K562 (cell line): ENCODE measurements around the gene LCP2. TPM values are rescaled to one million over a fixed set of nuclear protein-coding genes. Genes with fewer than 3 reads are reported as not detected.

Experiments used
- ATAC-seq: fragments of 200-7000 bp; cut with Tn5 transposase; 3 replicates; pipeline ENCODE4 v1.9.1; 2020; ENCODE audit warnings: moderate library complexity
- BruUV-seq: library from RNA; stranded (reverse); fragments of 400-500 nt; replicated peaks from 2 replicates; lab custom pipeline; 2021; lab: Mats Ljungman, UMichigan
- CTCF ChIA-PET: fragments of 300-600 bp; formaldehyde crosslinking; extraction: SDS; loops from one replicate; lab custom pipeline; 2021; ENCODE audit warnings: low intra/inter-chr PET ratio; lab: Yijun Ruan, JAX
- POLR2A ChIA-PET: fragments of 300-600, 350-650 bp; sonication (Branson Sonifier 250); formaldehyde crosslinking; extraction: SDS; loops from one replicate; lab custom pipeline; 2021; ENCODE audit warnings: antibody characterized with exemption, inconsistent platforms; lab: Yijun Ruan, JAX
- DNase-seq, 4 experiments: peaks; one replicate each; pipeline versions ENCODE4 v3.0.0 to v3.0.0-alpha.2; 2011 to 2018; ENCODE audit warnings: low spot score in 3 of 4, mixed read lengths in 3 of 4; ENCODE audit errors: extremely low read depth in 1 of 4
- FAIRE-seq: peaks from 2 replicates; lab custom pipeline; 2011; peaks lifted over from hg19 to GRCh38; lab: Jason Lieb, UNC
- H2AFZ ChIP-seq: 2 replicates; pipeline ENCODE4 v1.6.0; 2011; ENCODE audit warnings: low read depth, low read length, control low read depth, inconsistent platforms
- H3K27ac ChIP-seq: fragments of 200-600 bp; 3 replicates; pipeline ENCODE4 v1.8.0; 2011; ENCODE audit warnings: low read depth, mild to moderate bottlenecking, control low read depth, inconsistent platforms, low read length, moderate library complexity, mixed read lengths; ENCODE audit errors: extremely low read depth
- H3K27me3 ChIP-seq, 2 experiments: fragments of 300-600 bp in 1 of 2; 2 replicates in 1 of 2; 3 replicates in 1 of 2; pipeline versions ENCODE4 v1.6.0 to v1.8.0; 2011; ENCODE audit warnings: inconsistent platforms in 2 of 2, low read length in 2 of 2, mild to moderate bottlenecking in 1 of 2, mixed read lengths in 1 of 2, moderate library complexity in 1 of 2; ENCODE audit not compliant: control insufficient read depth in 2 of 2, insufficient read depth in 2 of 2
- H3K36me3 ChIP-seq: fragments of 300-600 bp; 3 replicates; pipeline ENCODE4 v1.8.0; 2011; ENCODE audit warnings: mild to moderate bottlenecking, low read length, inconsistent platforms; ENCODE audit not compliant: control insufficient read depth, insufficient read depth
- H3K4me1 ChIP-seq, 2 experiments: fragments of 200-600 bp in 1 of 2; replicated peaks in 1 of 2; 2 replicates in 1 of 2; 3 replicates in 1 of 2; pipeline versions ENCODE4 v1.5.1 to v1.8.0; 2011; ENCODE audit warnings: inconsistent platforms in 2 of 2, low read length in 2 of 2, mild to moderate bottlenecking in 1 of 2, mixed read lengths in 1 of 2, moderate library complexity in 1 of 2; ENCODE audit not compliant: control insufficient read depth in 2 of 2, insufficient read depth in 2 of 2
- H3K4me2 ChIP-seq: 2 replicates; pipeline ENCODE4 v1.6.1; 2011; ENCODE audit warnings: low read length, control low read depth, inconsistent platforms, mixed read lengths; ENCODE audit not compliant: insufficient read depth
- H3K4me3 ChIP-seq: fragments of 200-600 bp; sonication (generic), shearing (Covaris generic); 2 replicates; pipeline ENCODE4 v1.5.1; 2016; ENCODE audit warnings: control low read depth, inconsistent platforms
- H3K79me2 ChIP-seq: fragments of 200-600 bp; 3 replicates; pipeline ENCODE4 v1.8.0; 2011; ENCODE audit warnings: low read length, inconsistent platforms; ENCODE audit not compliant: control insufficient read depth, insufficient read depth
- H3K9ac ChIP-seq, 2 experiments: 2 replicates each; pipeline versions ENCODE4 v1.6.0 to v1.6.1; 2011; ENCODE audit warnings: low read depth in 2 of 2, low read length in 2 of 2, control low read depth in 1 of 2, inconsistent platforms in 1 of 2, mild to moderate bottlenecking in 1 of 2, mixed read lengths in 1 of 2; ENCODE audit not compliant: insufficient read depth in 1 of 2
- H3K9me1 ChIP-seq: one replicate; pipeline ENCODE4 v1.6.0; 2011; ENCODE audit warnings: inconsistent platforms, mild to moderate bottlenecking, low read length, moderate library complexity; ENCODE audit not compliant: control insufficient read depth, insufficient read depth
- H3K9me3 ChIP-seq: replicated peaks from 2 replicates; pipeline ENCODE4 v1.5.1; 2011; ENCODE audit warnings: low read depth, low read length, inconsistent platforms; ENCODE audit not compliant: control insufficient read depth, insufficient read depth
- H4K20me1 ChIP-seq: replicated peaks from 2 replicates; pipeline ENCODE4 v1.6.1; 2011; ENCODE audit warnings: low read length, inconsistent platforms, mixed read lengths; ENCODE audit not compliant: control insufficient read depth, insufficient read depth
- BDP1 ChIP-seq: IDR thresholded peaks from 3 replicates; pipeline ENCODE4 v1.6.1; 2011; ENCODE audit not compliant: insufficient read length, insufficient read depth
- CCNT2 ChIP-seq: IDR thresholded peaks from 2 replicates; pipeline ENCODE4 v1.6.1; 2011; ENCODE audit warnings: borderline replicate concordance, low read depth, mild to moderate bottlenecking, moderate library complexity, mixed read lengths, low read length; ENCODE audit not compliant: insufficient read length; ENCODE audit errors: extremely low read depth
- CTBP1 ChIP-seq: fragments of 450-650 bp; IDR thresholded peaks from 2 replicates; pipeline ENCODE4 v1.6.1; 2016; ENCODE audit warnings: borderline replicate concordance
- ELF4 ChIP-seq: fragments of 450-650 bp; formaldehyde crosslinking; IDR thresholded peaks from 2 replicates; pipeline ENCODE4 v1.4.0; 2022; ENCODE audit warnings: missing genetic modification characterization
- FOXJ3 ChIP-seq: sonication (generic); formaldehyde crosslinking; IDR thresholded peaks from 2 replicates; pipeline ENCODE4 v1.4.0; 2020; ENCODE audit warnings: mild to moderate bottlenecking, missing genetic modification reagents
- GATA2 ChIP-seq: sonication (generic); formaldehyde crosslinking; IDR thresholded peaks from 2 replicates; pipeline ENCODE4 v1.4.0; 2020; ENCODE audit warnings: mild to moderate bottlenecking, missing genetic modification reagents
- HDAC2 ChIP-seq: fragments of 450-650 bp; IDR thresholded peaks from 2 replicates; pipeline ENCODE4 v1.6.1; 2016; ENCODE audit warnings: mild to moderate bottlenecking
- LEF1 ChIP-seq: fragments of 450-650 bp; IDR thresholded peaks from 2 replicates; pipeline ENCODE4 v1.6.1; 2016; ENCODE audit warnings: mild to moderate bottlenecking
- MAFG ChIP-seq: fragments of 450-650 bp; conservative IDR thresholded peaks from 2 replicates; pipeline ENCODE4 v1.6.1; 2016; ENCODE audit warnings: missing genetic modification characterization, missing compliant biosample characterization
- MBD2 ChIP-seq: sonication (generic); IDR thresholded peaks from 2 replicates; pipeline ENCODE4 v1.6.1; 2016; ENCODE audit warnings: low read depth, borderline replicate concordance
- MCM5 ChIP-seq: fragments of 450-650 bp; IDR thresholded peaks from 2 replicates; pipeline ENCODE4 v1.6.1; 2016; ENCODE audit warnings: low read depth
- MYNN ChIP-seq, 2 experiments: sonication (generic); formaldehyde crosslinking in 1 of 2; IDR thresholded peaks; 2 replicates each; pipeline versions ENCODE4 v1.5.0 to v1.6.1; 2016 to 2020; ENCODE audit warnings: antibody characterized with exemption in 1 of 2, missing genetic modification reagents in 1 of 2
- PCBP2 ChIP-seq: fragments of 200-400 bp; formaldehyde crosslinking; IDR thresholded peaks from 2 replicates; pipeline ENCODE4 v1.6.1; 2018; ENCODE audit warnings: low read length, low read depth, mild to moderate bottlenecking, moderate library complexity; ENCODE audit not compliant: poor library complexity, severe bottlenecking
- POLR2AphosphoS2 ChIP-seq: IDR thresholded peaks from 2 replicates; pipeline ENCODE4 v1.6.1; 2012; ENCODE audit warnings: low read length, improper control_type of control experiment
- SIX5 ChIP-seq, 2 experiments: IDR thresholded peaks; 2 replicates each; pipeline ENCODE4 v1.6.1; 2011; ENCODE audit warnings: low read length in 2 of 2, borderline replicate concordance in 1 of 2, low read depth in 1 of 2, mild to moderate bottlenecking in 1 of 2, moderate library complexity in 1 of 2; ENCODE audit not compliant: insufficient read depth in 1 of 2
- SUPT5H ChIP-seq: fragments of 450-650 bp; IDR thresholded peaks from 2 replicates; pipeline ENCODE4 v1.6.1; 2016
- ZNF121 ChIP-seq: sonication (generic); formaldehyde crosslinking; conservative IDR thresholded peaks from 2 replicates; pipeline ENCODE4 v1.8.0; 2022; ENCODE audit warnings: missing genetic modification reagents
- ZNF165 ChIP-seq: fragments of 250-450 bp; sonication (Bioruptor Pico); IDR thresholded peaks from 2 replicates; pipeline ENCODE4 v1.4.0; 2020; ENCODE audit warnings: borderline replicate concordance
- ZNF3 ChIP-seq: fragments of 250-450 bp; sonication (Bioruptor Pico); IDR thresholded peaks from 2 replicates; pipeline ENCODE4 v1.5.0; 2021; ENCODE audit warnings: mild to moderate bottlenecking, moderate library complexity
- ZNF408 ChIP-seq: fragments of 250-450 bp; sonication (Bioruptor Pico); IDR thresholded peaks from 2 replicates; pipeline ENCODE4 v1.4.0; 2020; ENCODE audit warnings: low read depth, mild to moderate bottlenecking, moderate library complexity
- ZNF445 ChIP-seq: fragments of 250-450 bp; sonication (Bioruptor Pico); IDR thresholded peaks from 2 replicates; pipeline ENCODE4 v1.4.0; 2020; ENCODE audit warnings: low read depth, mild to moderate bottlenecking, moderate library complexity
- WGBS: fragments of 100-300 bp; shearing (Covaris generic); methylation state at CpG from one replicate; pipeline ENCODE4 v1.1.6; 2016; ENCODE audit warnings: low coverage, mixed read lengths; ENCODE audit not compliant: insufficient coverage; ENCODE audit errors: missing lambda C conversion rate; 5-methylcytosine and 5-hydroxymethylcytosine counted together
- in situ Hi-C: fragments of 300-500 bp; cut with MboI; formaldehyde crosslinking; loops from 4 replicates; pipeline ENCODE4 v1.15.0; 2018; ENCODE audit warnings: inconsistent platforms, mixed read lengths
- intact Hi-C: fragments of 100-400 bp; cut with micrococcal nuclease; formaldehyde crosslinking; loops from 2 replicates; pipeline ENCODE4 v1.14.2; 2022
- polyA plus RNA-seq, 8 experiments: library from polyadenylated mRNA; depleted of rRNA in 4 of 8; stranded (reverse) in 5 of 8; unstranded in 3 of 8; fragments of >200 nt; fragmentation: Nextera tagmentation in 2 of 8; fragmentation: Illumina TruSeq in 1 of 8; extraction: Ambion mirVana in 2 of 8; extraction: Trizol in 1 of 8; gene quantifications; 2 replicates each; pipeline versions ENCODE4 v1.2.1 to v1.2.3, GENCODE V29; 2011 to 2014; ENCODE audit warnings: inconsistent platforms in 1 of 8, missing spikeins in 1 of 8
- total RNA-seq, 7 experiments: library from RNA; depleted of rRNA in 6 of 7; stranded (reverse); fragments of >200 nt in 6 of 7; fragmentation: Illumina TruSeq in 2 of 7; extraction: Trizol in 2 of 7; gene quantifications; 2 replicates each; pipeline versions ENCODE4 v1.2.1 to v1.2.3, GENCODE V29; 2011 to 2021; ENCODE audit warnings: low replicate concordance in 1 of 7
- TF ChIP-seq, protein P1 (sequence below): fragments of 450-650 bp; IDR thresholded peaks from 2 replicates; pipeline ENCODE4 v1.6.1; 2016; ENCODE audit warnings: mild to moderate bottlenecking

Gene LCP2
- total and polyA plus RNA-seq, 9 of the 15 experiments (the other 6 are each of a cell fraction or from before 2014, with no cell fraction given): 4.0 to 31.3 (median 14.6) TPM

DNA sequence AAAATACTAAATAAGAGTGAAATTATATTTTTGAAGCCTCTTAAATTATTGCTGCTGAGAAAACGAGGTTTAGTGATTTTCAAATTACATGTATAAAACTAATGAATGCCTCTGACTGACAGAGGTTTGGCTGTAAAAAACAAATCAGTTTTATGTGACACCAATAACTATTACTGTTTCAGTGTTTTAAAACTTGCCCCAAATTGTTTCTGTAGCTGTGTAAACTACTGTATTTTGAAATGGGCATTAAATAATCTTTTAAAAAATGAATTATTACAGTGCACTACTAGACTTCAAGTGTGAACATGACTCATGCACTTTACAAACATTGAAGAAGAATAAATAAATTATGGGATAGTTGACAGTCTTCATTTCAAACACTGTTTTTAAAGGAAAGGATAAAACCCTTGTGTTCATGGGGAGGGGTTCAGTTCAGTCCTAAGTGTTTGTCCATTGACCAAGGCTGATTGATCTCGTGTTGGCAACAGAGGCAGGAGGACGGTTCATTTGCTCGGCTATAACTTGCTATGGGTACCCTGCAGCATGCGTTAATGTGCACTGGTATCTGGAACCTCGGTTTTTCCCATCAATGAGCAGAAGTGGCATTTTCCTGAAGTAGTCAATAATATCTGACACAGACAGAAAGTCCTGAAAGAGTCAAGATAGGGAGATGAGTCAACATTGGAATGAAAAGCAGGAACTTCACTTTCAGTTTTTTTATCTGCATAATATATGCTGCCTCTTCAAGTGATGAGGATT is 49.2 kb downstream of the LCP2 start:
- no peak overlapping the region for H3K9ac ChIP-seq
- H3K4me1 ChIP-seq: peaks cover 0 to 28% of the 10 kb centered on the region in 2 experiments; a peak in 3 of 5 replicates
- ChIA-PET POLR2A (no interaction called here), CTCF (interaction anchor here (0.7 kb wide), 1 partner anchor 1977 kb away, joined by 3 read pairs; no protein-coding TSS in a partner anchor)
- BruUV-seq: TSS peak; percentile 65
- peak overlapping the region; percentile 53 for H3K4me2 ChIP-seq
- ATAC-seq (peak; percentile 47), DNase-seq (peak in 2 of 4 experiments; percentile 43 to 64), FAIRE-seq (peak; percentile 65)
- no peaks in the 10 kb centered on the region for H3K27me3 ChIP-seq
- H4K20me1 ChIP-seq: no peaks in the 10 kb centered on the region
- no peaks in the 10 kb centered on the region for H3K9me1 ChIP-seq
- in situ Hi-C loops (no loop called here), intact Hi-C loops (no loop called here)
- 0 out of 2 replicates have a peak overlapping the region, but pooled peaks have one; percentile 8 for H2AFZ ChIP-seq
- 7% methylated on average over 6 of the region's 6 CpGs for WGBS
- H3K79me2 ChIP-seq: no peaks in the 10 kb centered on the region
- peak overlapping the region; percentile 25; the same call in 2 of the 3 replicates for H3K27ac ChIP-seq
- H3K4me3 ChIP-seq: no peak overlapping the region
- no peaks in the 10 kb centered on the region for H3K9me3 ChIP-seq
- H3K36me3 ChIP-seq: 0 out of 3 replicates have a peak, but pooled peaks cover 3% of the 10 kb centered on the region
- TF ChIP-seq BDP1: no peak
- TF ChIP-seq FOXJ3: no peak
- TF ChIP-seq POLR2AphosphoS2: no peak
- TF ChIP-seq MBD2: peak; percentile 47; the same call in 1 of the 2 replicates
- TF ChIP-seq ZNF445 (CRISPR knock-in tag): no peak
- TF ChIP-seq SUPT5H: no peak
- TF ChIP-seq SIX5 (IDR thresholded peaks at IDR 0.05; ENCODE audit: borderline replicate concordance in 1 of 2, insufficient read depth in 1 of 2, low read depth in 1 of 2, low read length in 2 of 2): no peak
- peak; percentile 48; the same call in 1 of the 2 replicates for TF ChIP-seq MAFG
- TF ChIP-seq ELF4 (CRISPR knock-in tag): peak; percentile 53; the same call in 1 of the 2 replicates
- no peak for TF ChIP-seq ZNF165 (CRISPR knock-in tag)
- no peak for TF ChIP-seq ZNF3 (CRISPR knock-in tag)
- TF ChIP-seq HDAC2: peak; percentile 49; the same call in 1 of the 2 replicates
- peak; percentile 54; the same call in 1 of the 2 replicates for TF ChIP-seq GATA2 (CRISPR knock-in tag)
- peak; percentile 35; the same call in 1 of the 2 replicates for TF ChIP-seq LEF1
- TF ChIP-seq CCNT2: peak; percentile 70
- peak; percentile 60; the same call in 1 of the 2 replicates for TF ChIP-seq MYNN (IDR thresholded peaks at IDR 0.05)
- TF ChIP-seq MYNN (CRISPR knock-in tag; IDR thresholded peaks at IDR 0.05): no peak
- TF ChIP-seq ZNF121 (CRISPR knock-in tag): no peak
- peak; percentile 46; the same call in 1 of the 2 replicates for TF ChIP-seq CTBP1
- TF ChIP-seq, protein P1, sequence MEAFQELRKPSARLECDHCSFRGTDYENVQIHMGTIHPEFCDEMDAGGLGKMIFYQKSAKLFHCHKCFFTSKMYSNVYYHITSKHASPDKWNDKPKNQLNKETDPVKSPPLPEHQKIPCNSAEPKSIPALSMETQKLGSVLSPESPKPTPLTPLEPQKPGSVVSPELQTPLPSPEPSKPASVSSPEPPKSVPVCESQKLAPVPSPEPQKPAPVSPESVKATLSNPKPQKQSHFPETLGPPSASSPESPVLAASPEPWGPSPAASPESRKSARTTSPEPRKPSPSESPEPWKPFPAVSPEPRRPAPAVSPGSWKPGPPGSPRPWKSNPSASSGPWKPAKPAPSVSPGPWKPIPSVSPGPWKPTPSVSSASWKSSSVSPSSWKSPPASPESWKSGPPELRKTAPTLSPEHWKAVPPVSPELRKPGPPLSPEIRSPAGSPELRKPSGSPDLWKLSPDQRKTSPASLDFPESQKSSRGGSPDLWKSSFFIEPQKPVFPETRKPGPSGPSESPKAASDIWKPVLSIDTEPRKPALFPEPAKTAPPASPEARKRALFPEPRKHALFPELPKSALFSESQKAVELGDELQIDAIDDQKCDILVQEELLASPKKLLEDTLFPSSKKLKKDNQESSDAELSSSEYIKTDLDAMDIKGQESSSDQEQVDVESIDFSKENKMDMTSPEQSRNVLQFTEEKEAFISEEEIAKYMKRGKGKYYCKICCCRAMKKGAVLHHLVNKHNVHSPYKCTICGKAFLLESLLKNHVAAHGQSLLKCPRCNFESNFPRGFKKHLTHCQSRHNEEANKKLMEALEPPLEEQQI: 0 out of 2 replicates have a peak, but pooled peaks have one; percentile 29
- no peak for TF ChIP-seq MCM5
- TF ChIP-seq PCBP2: no peak
- TF ChIP-seq ZNF408 (CRISPR knock-in tag): no peak
